ENCODE measurements around the gene GP1BA. TPM values are rescaled to one million over a fixed set of nuclear protein-coding genes. Genes with fewer than 3 reads are reported as not detected.
"Not testable (repeated sequence)": the region's sequence is repeated elsewhere in the genome, so short reads cannot be mapped to it uniquely, and the experiment has no call there.

Gene GP1BA
- total RNA-seq, 2 donors from 2014 or later, result not detected

DNA sequence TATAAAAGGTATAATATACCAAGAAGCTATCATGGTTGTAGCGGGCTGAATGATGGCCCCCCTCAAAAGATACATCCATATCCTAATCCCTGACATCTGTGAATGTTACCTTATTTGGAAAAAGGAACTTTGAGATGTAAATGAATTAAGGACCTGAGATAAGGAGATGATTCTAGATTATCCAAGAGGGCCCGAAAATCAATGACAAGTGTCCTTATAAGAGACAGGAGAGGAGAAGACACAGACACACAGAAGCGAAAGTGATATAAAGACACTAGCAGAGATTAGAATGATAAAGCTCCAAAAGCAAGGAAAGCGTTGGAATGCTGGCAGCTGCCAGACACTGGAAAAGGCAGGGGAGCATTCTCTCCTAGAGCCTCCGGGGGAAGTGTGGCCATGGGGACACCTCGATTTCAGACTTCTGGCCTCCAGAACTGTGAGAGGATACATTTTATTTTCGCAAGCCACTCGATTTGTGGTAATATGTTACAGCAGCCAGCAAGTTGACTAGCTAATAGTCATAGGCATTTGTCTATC is 12.5 kb upstream of the GP1BA start:
- no peaks in the 10 kb centered on the region for H3K9me3 ChIP-seq
- WGBS, result 56% methylated on average over 8 of the region's 8 CpGs
- intact Hi-C loops (cut with DNase I), result no loop called here
- DNase-seq (ENCODE audit: low spot score), result no peak
- H3K4me1 ChIP-seq (replicated peaks), result no peaks in the 10 kb centered on the region
- no peak overlapping the region for H3K4me3 ChIP-seq
- H3K27ac ChIP-seq, result no peak overlapping the region
- H3K36me3 ChIP-seq, result no peaks in the 10 kb centered on the region
- TF ChIP-seq, protein P1, sequence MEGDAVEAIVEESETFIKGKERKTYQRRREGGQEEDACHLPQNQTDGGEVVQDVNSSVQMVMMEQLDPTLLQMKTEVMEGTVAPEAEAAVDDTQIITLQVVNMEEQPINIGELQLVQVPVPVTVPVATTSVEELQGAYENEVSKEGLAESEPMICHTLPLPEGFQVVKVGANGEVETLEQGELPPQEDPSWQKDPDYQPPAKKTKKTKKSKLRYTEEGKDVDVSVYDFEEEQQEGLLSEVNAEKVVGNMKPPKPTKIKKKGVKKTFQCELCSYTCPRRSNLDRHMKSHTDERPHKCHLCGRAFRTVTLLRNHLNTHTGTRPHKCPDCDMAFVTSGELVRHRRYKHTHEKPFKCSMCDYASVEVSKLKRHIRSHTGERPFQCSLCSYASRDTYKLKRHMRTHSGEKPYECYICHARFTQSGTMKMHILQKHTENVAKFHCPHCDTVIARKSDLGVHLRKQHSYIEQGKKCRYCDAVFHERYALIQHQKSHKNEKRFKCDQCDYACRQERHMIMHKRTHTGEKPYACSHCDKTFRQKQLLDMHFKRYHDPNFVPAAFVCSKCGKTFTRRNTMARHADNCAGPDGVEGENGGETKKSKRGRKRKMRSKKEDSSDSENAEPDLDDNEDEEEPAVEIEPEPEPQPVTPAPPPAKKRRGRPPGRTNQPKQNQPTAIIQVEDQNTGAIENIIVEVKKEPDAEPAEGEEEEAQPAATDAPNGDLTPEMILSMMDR (IDR thresholded peaks at IDR 0.05), result no peak
- no peak for TF ChIP-seq POLR2AphosphoS5 (IDR thresholded peaks at IDR 0.05)
- no peaks in the 10 kb centered on the region for H3K27me3 ChIP-seq (replicated peaks; ENCODE audit: insufficient read depth)

DNA sequence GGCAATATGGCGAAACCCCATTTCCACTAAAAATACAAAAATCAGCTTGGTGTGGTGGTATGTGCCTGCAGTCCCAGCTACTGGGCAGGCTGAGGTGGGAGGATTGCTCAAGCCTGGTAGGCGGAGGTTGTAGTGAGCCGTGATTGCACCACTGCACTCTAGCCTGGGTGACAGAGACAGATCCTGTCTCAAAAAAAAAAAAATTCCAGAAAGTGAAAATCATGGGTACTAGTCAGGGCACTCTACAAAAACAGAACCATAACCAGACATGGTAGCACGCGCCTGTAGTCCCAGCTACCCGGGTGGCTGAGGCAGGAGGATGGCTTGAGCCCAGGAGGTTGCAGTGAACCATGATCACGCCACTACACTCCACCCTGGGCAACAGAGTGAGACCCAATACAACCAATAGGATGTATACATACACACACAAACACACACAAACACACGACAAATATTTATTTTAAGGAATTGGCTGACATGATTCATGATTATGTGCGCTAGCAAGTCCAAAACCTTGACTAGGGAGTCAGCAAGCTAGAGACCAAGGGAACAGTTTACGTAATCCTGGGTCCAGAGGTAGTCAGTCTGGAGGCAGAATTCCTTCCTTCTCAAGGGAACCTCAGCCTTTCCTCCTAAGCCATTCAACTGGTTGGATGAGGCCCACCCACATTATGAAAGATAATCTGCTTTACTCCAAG is 11.6 kb upstream of the GP1BA start:
- DNase-seq (ENCODE audit: low spot score), result no peak
- Histone ChIP-seq H3K4me3 (no peak overlapping the region), H3K27me3 (replicated peaks; ENCODE audit: insufficient read depth) (no peaks in the 10 kb centered on the region), H3K9me3 (no peaks in the 10 kb centered on the region), H3K4me1 (replicated peaks) (no peaks in the 10 kb centered on the region), H3K27ac (no peak overlapping the region), H3K36me3 (no peaks in the 10 kb centered on the region)
- WGBS, result 81% methylated on average over 10 of the region's 10 CpGs
- intact Hi-C loops (cut with DNase I), result no loop called here
- TF ChIP-seq, protein P1 (IDR thresholded peaks at IDR 0.05), result no peak
- TF ChIP-seq POLR2A (IDR thresholded peaks at IDR 0.05) (no peak), POLR2AphosphoS5 (IDR thresholded peaks at IDR 0.05) (no peak)

DNA sequence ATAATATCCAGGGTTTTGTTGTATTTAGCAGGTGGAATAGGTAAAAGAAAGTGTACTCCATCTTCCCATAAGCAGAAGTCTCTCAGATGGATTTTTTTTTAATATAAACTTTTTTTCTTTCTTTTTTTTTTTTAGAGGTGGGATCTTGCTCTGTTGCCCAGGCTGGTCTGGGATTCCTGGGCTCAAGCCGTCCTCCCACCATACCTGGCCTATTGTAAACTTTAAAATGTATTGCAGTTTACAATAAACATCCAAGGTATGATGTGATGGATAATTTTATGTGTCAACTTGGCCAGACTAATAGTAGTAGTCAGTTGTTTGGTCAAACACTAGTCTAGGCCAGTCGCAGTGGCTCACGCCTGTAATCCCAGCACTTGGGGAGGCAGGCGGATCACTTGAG is 10.8 kb upstream of the GP1BA start:
- 87% methylated on average over 4 of the region's 4 CpGs for WGBS
- Histone ChIP-seq H3K36me3 (no peaks in the 10 kb centered on the region), H3K4me1 (replicated peaks) (no peaks in the 10 kb centered on the region), H3K27me3 (replicated peaks; ENCODE audit: insufficient read depth) (no peaks in the 10 kb centered on the region), H3K9me3 (no peaks in the 10 kb centered on the region), H3K27ac (no peak overlapping the region), H3K4me3 (no peak overlapping the region)
- no peak for DNase-seq (ENCODE audit: low spot score)
- intact Hi-C loops (cut with DNase I), result no loop called here
- TF ChIP-seq POLR2A (IDR thresholded peaks at IDR 0.05) (no peak), POLR2AphosphoS5 (IDR thresholded peaks at IDR 0.05) (no peak)
- TF ChIP-seq, protein P1 (IDR thresholded peaks at IDR 0.05), result no peak

DNA sequence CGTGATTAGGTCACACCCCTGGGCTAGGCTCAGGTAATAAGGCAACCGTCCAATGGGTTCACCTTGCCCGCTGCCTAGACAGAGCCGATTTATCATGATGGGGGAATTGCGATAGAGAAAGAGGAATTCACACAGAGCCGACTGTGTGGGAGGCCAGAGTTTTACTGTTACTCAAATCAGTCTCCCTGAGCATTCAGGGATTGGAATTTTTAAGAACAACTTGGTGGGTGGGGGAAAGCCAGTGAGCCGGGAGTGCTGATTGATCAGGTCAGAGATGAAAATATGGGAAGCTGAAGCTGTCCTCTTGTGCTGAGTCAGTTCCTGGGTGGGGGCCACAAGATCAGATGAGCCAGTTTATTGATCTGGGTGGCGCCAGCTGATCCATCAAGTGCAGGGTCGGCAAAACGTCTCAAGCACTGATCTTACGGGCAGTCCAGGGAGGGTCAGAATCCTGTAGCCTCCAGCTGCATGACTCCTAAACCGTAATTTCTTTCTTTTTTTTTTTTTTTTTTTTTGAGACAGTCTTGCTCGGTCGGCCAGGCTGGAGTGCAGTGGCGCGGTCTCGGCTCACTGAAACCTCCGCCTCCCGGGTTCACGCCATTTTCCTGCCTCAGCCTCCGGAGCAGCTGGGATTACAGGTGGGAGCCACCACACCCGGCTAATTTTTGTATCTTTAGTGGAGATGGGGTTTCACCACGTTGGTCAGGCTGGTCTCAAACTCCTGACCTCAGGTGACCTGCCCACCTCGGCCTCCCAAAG is 5.3 kb upstream of the GP1BA start:
- H3K4me3 ChIP-seq; H3K4me1 ChIP-seq (replicated peaks); H3K27me3 ChIP-seq (replicated peaks; ENCODE audit: insufficient read depth); DNase-seq (ENCODE audit: low spot score); intact Hi-C loops (cut with DNase I); H3K9me3 ChIP-seq; H3K36me3 ChIP-seq; H3K27ac ChIP-seq: not testable (repeated sequence)
- 84% methylated on average over 24 of the region's 24 CpGs for WGBS

DNA sequence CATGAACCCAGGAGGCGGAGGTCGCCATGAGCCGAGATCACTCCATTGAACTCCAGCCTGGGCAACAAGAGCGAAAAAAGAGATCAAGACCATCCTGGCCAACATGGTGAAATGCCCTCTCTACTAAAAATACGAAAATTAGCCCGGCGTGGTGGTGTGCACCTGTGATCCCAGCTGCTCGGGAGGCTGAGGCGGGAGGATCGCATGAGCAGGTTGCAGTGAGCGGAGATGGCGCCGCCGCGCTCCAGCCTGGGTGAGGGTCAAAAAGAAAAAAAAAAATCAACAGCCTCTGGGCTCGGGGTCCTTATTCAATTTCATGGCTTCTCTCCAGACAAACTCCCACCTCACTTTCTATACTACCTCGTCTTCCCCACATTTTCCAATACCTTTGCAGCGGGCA is 3.2 kb upstream of the GP1BA start:
- WGBS, result 94% methylated on average over 18 of the region's 18 CpGs
- no peaks in the 10 kb centered on the region for H3K36me3 ChIP-seq
- DNase-seq (ENCODE audit: low spot score), result no peak

More for the DNA sequence above, 3.2 kb upstream of the GP1BA start:
- no peaks in the 10 kb centered on the region for H3K27me3 ChIP-seq (replicated peaks; ENCODE audit: insufficient read depth)
- no peaks in the 10 kb centered on the region for H3K4me1 ChIP-seq (replicated peaks)
- no peak overlapping the region for H3K27ac ChIP-seq
- no peaks in the 10 kb centered on the region for H3K9me3 ChIP-seq
- no peak overlapping the region for H3K4me3 ChIP-seq
- intact Hi-C loops (cut with DNase I), result no loop called here
- TF ChIP-seq, protein P1 (IDR thresholded peaks at IDR 0.05), result no peak
- TF ChIP-seq POLR2A (IDR thresholded peaks at IDR 0.05) (no peak), POLR2AphosphoS5 (IDR thresholded peaks at IDR 0.05) (no peak)

Data from prostate gland (tissue), 2 donors.